ENCODE measurements around the gene GPR141.

DNA sequence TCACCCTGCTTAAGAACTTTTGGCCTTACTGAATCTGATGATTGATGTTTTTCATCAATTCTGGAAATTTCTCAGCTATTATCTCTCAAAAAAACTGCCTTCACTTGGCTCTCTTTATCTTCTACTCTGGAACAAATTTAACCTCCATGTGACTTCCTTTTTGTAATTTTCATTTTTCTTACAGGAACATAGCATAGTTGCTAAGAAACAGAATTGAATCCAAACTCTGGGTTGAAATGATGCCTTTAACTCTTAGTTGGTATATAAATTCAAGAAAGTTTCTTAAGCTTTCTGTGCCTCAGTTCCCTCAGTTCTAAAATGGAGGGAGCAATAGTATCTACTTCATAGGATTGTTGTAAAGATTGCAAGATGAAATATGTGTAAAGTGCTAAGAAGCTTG, 19.8 kb downstream of the GPR141 start:
- TF ChIP-seq, protein P1, sequence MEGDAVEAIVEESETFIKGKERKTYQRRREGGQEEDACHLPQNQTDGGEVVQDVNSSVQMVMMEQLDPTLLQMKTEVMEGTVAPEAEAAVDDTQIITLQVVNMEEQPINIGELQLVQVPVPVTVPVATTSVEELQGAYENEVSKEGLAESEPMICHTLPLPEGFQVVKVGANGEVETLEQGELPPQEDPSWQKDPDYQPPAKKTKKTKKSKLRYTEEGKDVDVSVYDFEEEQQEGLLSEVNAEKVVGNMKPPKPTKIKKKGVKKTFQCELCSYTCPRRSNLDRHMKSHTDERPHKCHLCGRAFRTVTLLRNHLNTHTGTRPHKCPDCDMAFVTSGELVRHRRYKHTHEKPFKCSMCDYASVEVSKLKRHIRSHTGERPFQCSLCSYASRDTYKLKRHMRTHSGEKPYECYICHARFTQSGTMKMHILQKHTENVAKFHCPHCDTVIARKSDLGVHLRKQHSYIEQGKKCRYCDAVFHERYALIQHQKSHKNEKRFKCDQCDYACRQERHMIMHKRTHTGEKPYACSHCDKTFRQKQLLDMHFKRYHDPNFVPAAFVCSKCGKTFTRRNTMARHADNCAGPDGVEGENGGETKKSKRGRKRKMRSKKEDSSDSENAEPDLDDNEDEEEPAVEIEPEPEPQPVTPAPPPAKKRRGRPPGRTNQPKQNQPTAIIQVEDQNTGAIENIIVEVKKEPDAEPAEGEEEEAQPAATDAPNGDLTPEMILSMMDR (IDR thresholded peaks at IDR 0.05), result no peak
- no peak for TF ChIP-seq POLR2A (IDR thresholded peaks at IDR 0.05)

Data from adrenal gland (tissue), 5 donors.